GM21717 (cell line): ENCODE data around the gene GRIN2B.

Experiments used
- ATAC-seq: cut with Tn5 transposase; IDR thresholded peaks from one replicate; pipeline ENCODE4 v1.9.1; 2021; ENCODE audit warnings: mild to moderate bottlenecking, moderate library complexity; ENCODE audit not compliant: unreplicated experiment

The GRIN2B gene

GRCh38 chr12:13959131-13959723 lies 22.2 kb downstream of the GRIN2B start:
- no peak for ATAC-seq

- ATAC-seq, result no peak
These were observed 23.8 kb downstream of the GRIN2B start for GRCh38 chr12:13957576-13957975.

GRCh38 chr12:13956060-13956590 lies 25.3 kb downstream of the GRIN2B start:
- ATAC-seq, result no peak

- ATAC-seq, result no peak
These were observed 29.3 kb downstream of the GRIN2B start for GRCh38 chr12:13952096-13952495.

- no peak for ATAC-seq
These were observed 30.9 kb downstream of the GRIN2B start for GRCh38 chr12:13950502-13950901.

GRCh38 chr12:13948621-13949020 lies 32.8 kb downstream of the GRIN2B start:
- no peak for ATAC-seq

- ATAC-seq, result no peak
These were observed 34.0 kb downstream of the GRIN2B start for GRCh38 chr12:13947276-13947946.

- ATAC-seq, result no peak
These were observed 35.8 kb downstream of the GRIN2B start for GRCh38 chr12:13945641-13946040.

- ATAC-seq, result no peak
These were observed 36.2 kb downstream of the GRIN2B start for GRCh38 chr12:13945236-13945635.

- no peak for ATAC-seq
These were observed 38.6 kb downstream of the GRIN2B start for GRCh38 chr12:13942826-13943225.

- ATAC-seq, result peak; percentile 59
These were observed 39.8 kb downstream of the GRIN2B start for GRCh38 chr12:13941258-13942249.

GRCh38 chr12:13940335-13940865 lies 41.0 kb downstream of the GRIN2B start:
- no peak for ATAC-seq

- ATAC-seq, result no peak
These were observed 43.7 kb downstream of the GRIN2B start for GRCh38 chr12:13937735-13938134.

GRCh38 chr12:13935169-13935568 lies 46.2 kb downstream of the GRIN2B start:
- ATAC-seq, result no peak
